PC-9 (cell line): ENCODE data around the gene CCDC70. TPM values are rescaled to one million over a fixed set of nuclear protein-coding genes. Genes with fewer than 3 reads are reported as not detected.

Experiments
- BruUV-seq: library from RNA; stranded (reverse); fragments of 400-500 nt; replicated peaks from 2 replicates; lab custom pipeline; 2021; lab: Mats Ljungman, UMichigan
- CTCF ChIA-PET: fragments of 300-600 bp; sonication (Branson Sonifier 250); formaldehyde crosslinking; loops from one replicate; lab custom pipeline; 2022; ENCODE audit warnings: antibody characterized with exemption; lab: Charles Lee
- POLR2A ChIA-PET: fragments of 300-600 bp; sonication (Branson Sonifier 250); formaldehyde crosslinking; loops from one replicate; lab custom pipeline; 2022; ENCODE audit warnings: antibody characterized with exemption; ENCODE audit not compliant: unreplicated experiment; lab: Charles Lee
- DNase-seq, 2 experiments: peaks; one replicate each; pipeline versions ENCODE4 v3.0.0 to v3.0.0-alpha.2; 2015 to 2022; ENCODE audit warnings: mixed read lengths in 1 of 2
- H2AFZ ChIP-seq: fragments of 200-600 bp; sonication (generic); 2 replicates; pipeline ENCODE4 v1.8.1; 2017; ENCODE audit warnings: antibody characterized with exemption
- H3F3A ChIP-seq: fragments of 200-600 bp; sonication (generic); 2 replicates; pipeline ENCODE4 v1.8.1; 2017; ENCODE audit warnings: antibody characterized with exemption, mild to moderate bottlenecking, low read depth; ENCODE audit not compliant: insufficient read depth
- H3K27ac ChIP-seq: fragments of 200-600 bp; sonication (generic); 2 replicates; pipeline ENCODE4 v1.6.1; 2016; ENCODE audit warnings: mixed run types
- H3K27me3 ChIP-seq: fragments of 200-600 bp; sonication (generic); 2 replicates; pipeline ENCODE4 v1.6.1; 2016; ENCODE audit warnings: low read depth, mixed run types; ENCODE audit not compliant: insufficient read depth
- H3K36me3 ChIP-seq: fragments of 200-600 bp; sonication (generic); 2 replicates; pipeline ENCODE4 v1.6.1; 2016; ENCODE audit warnings: low read depth, mixed run types
- H3K4me1 ChIP-seq: fragments of 200-600 bp; sonication (generic); replicated peaks from 2 replicates; pipeline ENCODE4 v1.6.1; 2016; ENCODE audit warnings: mixed run types; ENCODE audit not compliant: insufficient read depth
- H3K4me2 ChIP-seq: fragments of 200-600 bp; sonication (generic); 2 replicates; pipeline ENCODE4 v1.6.1; 2017; ENCODE audit warnings: mixed run types
- H3K4me3 ChIP-seq: fragments of 200-600 bp; sonication (generic); 2 replicates; pipeline ENCODE4 v1.6.1; 2016; ENCODE audit warnings: mixed run types
- H3K79me2 ChIP-seq: fragments of 200-600 bp; sonication (generic); 2 replicates; pipeline ENCODE4 v1.6.1; 2017; ENCODE audit warnings: low read depth, mixed run types
- H3K9me2 ChIP-seq: fragments of 200-600 bp; sonication (generic); 2 replicates; pipeline ENCODE4 v1.8.1; 2017; ENCODE audit warnings: mild to moderate bottlenecking; ENCODE audit not compliant: insufficient read depth
- H3K9me3 ChIP-seq: fragments of 200-600 bp; sonication (generic); 2 replicates; pipeline ENCODE4 v1.8.1; 2016; ENCODE audit warnings: low read depth; ENCODE audit not compliant: insufficient read depth
- H4K20me1 ChIP-seq: fragments of 200-600 bp; sonication (generic); 2 replicates; pipeline ENCODE4 v1.8.1; 2017; ENCODE audit not compliant: insufficient read depth
- CTCF ChIP-seq: fragments of 200-600 bp; sonication (generic); conservative IDR thresholded peaks from 2 replicates; pipeline ENCODE4 v1.6.1; 2017; ENCODE audit warnings: mixed run types, antibody characterized with exemption, mild to moderate bottlenecking, moderate library complexity
- EZH2 ChIP-seq: fragments of 200-600 bp; sonication (generic); IDR thresholded peaks from 2 replicates; pipeline ENCODE4 v1.8.0; 2017; ENCODE audit warnings: antibody characterized with exemption, low read depth
- intact Hi-C: fragments of 100-400 bp; cut with micrococcal nuclease; formaldehyde crosslinking; loops from one replicate; pipeline ENCODE4 v1.10.0; 2022; ENCODE audit not compliant: unreplicated experiment
- total RNA-seq: library from RNA; stranded (reverse); gene quantifications from 2 replicates; pipeline ENCODE4 v1.2.3, GENCODE V29; 2021

CCDC70 gene
- total RNA-seq, 1 experiment from 2014 or later: not detected

DNA sequence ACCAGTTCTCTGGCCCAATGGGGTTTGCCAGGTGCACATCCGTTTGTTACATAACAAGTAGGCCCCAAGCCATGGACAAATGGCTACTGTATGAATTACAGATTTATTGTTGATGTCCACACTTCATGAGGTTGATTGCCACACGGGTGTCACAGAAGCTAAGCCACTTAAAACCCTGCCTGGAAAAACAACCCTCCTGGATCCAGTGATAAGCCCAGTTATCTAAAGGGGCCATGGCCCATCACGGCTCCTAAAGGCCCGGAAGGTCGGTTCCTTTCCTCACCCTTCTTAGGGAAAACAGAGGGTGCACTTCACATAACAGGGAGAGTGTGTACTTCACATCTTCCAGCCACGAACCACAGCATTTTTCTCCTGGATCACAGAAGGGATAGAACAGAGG, 20.9 kb upstream of the CCDC70 start:
- no peak overlapping the region for H3K4me2 ChIP-seq
- H3K36me3 ChIP-seq: no peaks in the 10 kb centered on the region
- intact Hi-C loops: no loop called here
- ChIA-PET POLR2A (no interaction called here), CTCF (no interaction called here)
- DNase-seq: no peak
- H3K4me1 ChIP-seq: no peaks in the 10 kb centered on the region
- BruUV-seq: no TSS peak
- H2AFZ ChIP-seq: no peak overlapping the region
- H3F3A ChIP-seq: no peaks in the 10 kb centered on the region
- H3K79me2 ChIP-seq: no peaks in the 10 kb centered on the region
- H4K20me1 ChIP-seq: no peaks in the 10 kb centered on the region
- H3K9me3 ChIP-seq: no peaks in the 10 kb centered on the region
- no peak overlapping the region for H3K27ac ChIP-seq
- peaks cover 48% of the 10 kb centered on the region for H3K27me3 ChIP-seq
- H3K9me2 ChIP-seq: no peaks in the 10 kb centered on the region
- TF ChIP-seq CTCF: no peak
- TF ChIP-seq EZH2: no peak
- H3K4me3 ChIP-seq: no peak overlapping the region

DNA sequence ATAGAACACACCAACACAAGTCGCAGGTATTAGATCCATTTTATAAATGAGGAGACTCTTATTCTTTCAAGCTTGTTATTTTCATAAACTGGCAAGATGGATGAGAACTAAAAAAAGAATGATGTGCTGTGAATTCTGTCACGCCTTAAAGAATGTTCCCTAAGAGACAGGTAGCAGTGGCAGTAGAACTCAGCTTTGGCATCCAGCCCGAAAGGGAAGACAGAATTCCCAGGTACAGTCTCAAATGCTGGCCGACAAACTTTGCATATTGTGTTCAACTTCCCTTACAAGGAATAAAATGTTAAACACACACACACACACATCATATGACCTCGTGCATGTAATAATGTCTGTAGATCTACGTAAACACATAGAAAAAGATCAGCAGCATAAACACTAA, 20.0 kb upstream of the CCDC70 start:
- BruUV-seq: no TSS peak
- Histone ChIP-seq H3K27me3 (peaks cover 43% of the 10 kb centered on the region), H3K4me3 (no peak overlapping the region), H3K4me1 (no peaks in the 10 kb centered on the region), H3K9me3 (no peaks in the 10 kb centered on the region), H3K27ac (no peak overlapping the region), H4K20me1 (no peaks in the 10 kb centered on the region), H2AFZ (no peak overlapping the region), H3F3A (no peaks in the 10 kb centered on the region), H3K79me2 (no peaks in the 10 kb centered on the region), H3K36me3 (no peaks in the 10 kb centered on the region), H3K4me2 (no peak overlapping the region), H3K9me2 (no peaks in the 10 kb centered on the region)
- ChIA-PET CTCF (no interaction called here), POLR2A (no interaction called here)
- intact Hi-C loops: no loop called here
- DNase-seq: no peak
- TF ChIP-seq CTCF: no peak
- no peak for TF ChIP-seq EZH2

GRCh38 chr13:51843529-51843928, 18.2 kb upstream of the CCDC70 start:
- TF ChIP-seq EZH2 (no peak), CTCF (no peak)
- Histone ChIP-seq H3K9me2 (no peaks in the 10 kb centered on the region), H3K4me2 (no peak overlapping the region), H2AFZ (no peak overlapping the region), H3K27ac (no peak overlapping the region), H3F3A (no peaks in the 10 kb centered on the region), H3K4me1 (no peaks in the 10 kb centered on the region), H4K20me1 (no peaks in the 10 kb centered on the region), H3K36me3 (no peaks in the 10 kb centered on the region), H3K27me3 (peaks cover 35% of the 10 kb centered on the region), H3K4me3 (no peak overlapping the region), H3K79me2 (no peaks in the 10 kb centered on the region), H3K9me3 (no peaks in the 10 kb centered on the region)
- no peak for DNase-seq
- no TSS peak for BruUV-seq
- intact Hi-C loops: no loop called here
- ChIA-PET POLR2A (no interaction called here), CTCF (no interaction called here)
